ENCODE measurements around the gene CTAG1A. TPM values are rescaled to one million over a fixed set of nuclear protein-coding genes. Genes with fewer than 3 reads are reported as not detected.
A peak's percentile ranks its signal among the peaks of the same experiment; 100 is the strongest.
"Not testable (repeated sequence)": the region's sequence is repeated elsewhere in the genome, so short reads cannot be mapped to it uniquely, and the experiment has no call there.

CTAG1A gene
- total RNA-seq, 4 donors from 2014 or later, result not detected

DNA sequence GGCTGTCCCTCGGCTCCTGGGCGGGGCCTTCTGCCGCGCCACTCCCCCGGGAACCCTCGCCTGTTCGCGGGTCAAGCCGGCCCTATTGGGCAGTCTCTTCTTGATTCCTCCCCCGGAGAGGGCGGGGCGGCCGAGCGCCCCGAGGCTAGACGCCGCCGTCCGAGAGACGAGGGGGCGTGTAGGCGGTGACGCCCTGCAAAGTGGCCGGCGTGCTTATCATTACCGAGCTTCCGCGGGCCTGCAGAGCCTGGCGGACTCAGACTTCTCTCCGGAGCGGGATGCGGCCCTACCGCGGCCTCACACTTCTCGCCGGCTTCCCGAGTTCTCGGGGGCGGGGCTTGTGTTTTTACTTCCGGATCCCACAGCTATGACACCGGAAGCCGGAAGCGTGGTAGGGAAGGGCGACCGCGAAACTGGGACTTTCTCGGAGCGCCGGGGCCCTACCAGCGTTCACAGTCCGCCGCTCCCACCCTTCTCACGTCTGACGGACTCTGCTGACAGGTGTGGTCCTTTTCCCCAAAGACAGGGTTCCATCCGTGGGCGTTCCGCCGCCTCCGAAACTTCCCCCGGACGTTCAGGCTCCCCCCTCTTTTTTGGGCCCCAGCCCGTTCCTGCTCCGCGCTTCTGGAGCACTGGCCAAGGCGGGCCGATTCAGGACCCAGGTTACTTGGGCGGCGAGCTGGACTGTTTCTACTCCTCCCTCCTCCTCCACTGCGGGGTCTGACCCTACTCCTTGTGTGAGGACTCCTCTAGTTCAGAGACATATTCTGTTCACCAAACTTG, 37.5 kb upstream of the CTAG1A start, which contains the start of gene IKBKG:
Gene IKBKG, plus strand, starts transcription at position 376 of the 783 bp plus-strand sequence. CDS start 4,383 bp downstream, outside the sequence.
- WGBS, result 52% methylated on average over 34 of the region's 69 CpGs
- TF ChIP-seq, protein P1, sequence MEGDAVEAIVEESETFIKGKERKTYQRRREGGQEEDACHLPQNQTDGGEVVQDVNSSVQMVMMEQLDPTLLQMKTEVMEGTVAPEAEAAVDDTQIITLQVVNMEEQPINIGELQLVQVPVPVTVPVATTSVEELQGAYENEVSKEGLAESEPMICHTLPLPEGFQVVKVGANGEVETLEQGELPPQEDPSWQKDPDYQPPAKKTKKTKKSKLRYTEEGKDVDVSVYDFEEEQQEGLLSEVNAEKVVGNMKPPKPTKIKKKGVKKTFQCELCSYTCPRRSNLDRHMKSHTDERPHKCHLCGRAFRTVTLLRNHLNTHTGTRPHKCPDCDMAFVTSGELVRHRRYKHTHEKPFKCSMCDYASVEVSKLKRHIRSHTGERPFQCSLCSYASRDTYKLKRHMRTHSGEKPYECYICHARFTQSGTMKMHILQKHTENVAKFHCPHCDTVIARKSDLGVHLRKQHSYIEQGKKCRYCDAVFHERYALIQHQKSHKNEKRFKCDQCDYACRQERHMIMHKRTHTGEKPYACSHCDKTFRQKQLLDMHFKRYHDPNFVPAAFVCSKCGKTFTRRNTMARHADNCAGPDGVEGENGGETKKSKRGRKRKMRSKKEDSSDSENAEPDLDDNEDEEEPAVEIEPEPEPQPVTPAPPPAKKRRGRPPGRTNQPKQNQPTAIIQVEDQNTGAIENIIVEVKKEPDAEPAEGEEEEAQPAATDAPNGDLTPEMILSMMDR (IDR thresholded peaks at IDR 0.05), result no peak
- TF ChIP-seq POLR2A (IDR thresholded peaks at IDR 0.05), result peak in 1 of 2 donors; percentile 36
- Histone ChIP-seq H3K4me1 (peaks cover 35% of the 10 kb centered on the region), H3K36me3 (no peaks in the 10 kb centered on the region), H3K9me3 (no peaks in the 10 kb centered on the region), H3K4me3 (peak within 1 kb of the TSS; percentile 67), H3K27me3 (no peaks in the 10 kb centered on the region), H3K27ac (peak within 1 kb of the TSS; percentile 92)
- DNase-seq (ENCODE audit: low spot score in 2 of 2), result peak; percentile 94

DNA sequence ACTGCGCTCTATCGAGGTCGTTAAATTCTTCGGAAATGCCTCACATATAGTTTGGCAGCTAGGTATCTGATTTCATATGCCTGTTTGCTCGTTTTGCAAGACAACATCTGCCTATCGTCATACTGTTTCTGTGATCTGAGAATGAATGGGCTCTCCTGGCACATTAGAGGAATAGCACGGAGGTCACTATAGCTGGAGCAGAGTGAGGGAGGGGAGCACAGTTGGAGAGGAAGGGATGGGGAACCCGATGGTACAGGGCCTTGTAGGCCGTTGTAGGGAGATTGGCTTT, 37.0 kb upstream of the CTAG1A start:
- Histone ChIP-seq H3K27me3 (no peaks in the 10 kb centered on the region), H3K9me3 (no peaks in the 10 kb centered on the region), H3K4me1 (peaks cover 30% of the 10 kb centered on the region), H3K4me3 (peak overlapping the region; percentile 67), H3K27ac (peak overlapping the region; percentile 92), H3K36me3 (peaks cover 3% of the 10 kb centered on the region)
- DNase-seq (ENCODE audit: low spot score in 2 of 2), result no peak
- 39% methylated on average over 9 of the region's 9 CpGs for WGBS
- no peak for TF ChIP-seq EP300 (IDR thresholded peaks at IDR 0.05)
- TF ChIP-seq POLR2AphosphoS5 (IDR thresholded peaks at IDR 0.05), result no peak
- no peak for TF ChIP-seq POLR2A (IDR thresholded peaks at IDR 0.05)
- TF ChIP-seq, protein P1 (IDR thresholded peaks at IDR 0.05), result no peak

DNA sequence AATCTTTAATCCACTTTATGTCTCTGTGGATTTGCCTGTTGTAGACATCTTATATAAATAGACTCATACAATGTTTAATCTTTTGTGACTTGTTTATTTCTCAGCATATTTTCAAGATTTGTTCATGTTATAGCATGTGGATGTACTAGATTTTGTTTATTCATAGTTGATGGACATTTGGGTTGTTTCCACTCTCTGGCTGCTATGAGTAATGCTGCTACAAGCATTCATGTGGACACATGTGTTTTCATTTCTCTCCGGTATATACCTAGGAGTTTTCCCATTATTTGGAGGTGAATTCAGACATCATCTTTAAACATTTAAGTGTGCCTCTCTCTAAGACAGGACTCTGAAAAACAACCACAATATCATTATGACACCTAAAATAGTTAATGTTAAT, 35.2 kb upstream of the CTAG1A start:
- peaks cover 13% of the 10 kb centered on the region for H3K36me3 ChIP-seq
- TF ChIP-seq, protein P1 (IDR thresholded peaks at IDR 0.05), result no peak
- no peak for TF ChIP-seq POLR2A (IDR thresholded peaks at IDR 0.05)
- TF ChIP-seq POLR2AphosphoS5 (IDR thresholded peaks at IDR 0.05), result no peak
- no peak for TF ChIP-seq EP300 (IDR thresholded peaks at IDR 0.05)
- no peak for DNase-seq (ENCODE audit: low spot score in 2 of 2)
- WGBS, result 63% methylated on average over 1 of the region's 1 CpG
- no peaks in the 10 kb centered on the region for H3K27me3 ChIP-seq
- H3K9me3 ChIP-seq, result no peaks in the 10 kb centered on the region
- H3K27ac ChIP-seq, result no peak overlapping the region
- H3K4me3 ChIP-seq, result no peak overlapping the region
- peaks cover 25% of the 10 kb centered on the region for H3K4me1 ChIP-seq

DNA sequence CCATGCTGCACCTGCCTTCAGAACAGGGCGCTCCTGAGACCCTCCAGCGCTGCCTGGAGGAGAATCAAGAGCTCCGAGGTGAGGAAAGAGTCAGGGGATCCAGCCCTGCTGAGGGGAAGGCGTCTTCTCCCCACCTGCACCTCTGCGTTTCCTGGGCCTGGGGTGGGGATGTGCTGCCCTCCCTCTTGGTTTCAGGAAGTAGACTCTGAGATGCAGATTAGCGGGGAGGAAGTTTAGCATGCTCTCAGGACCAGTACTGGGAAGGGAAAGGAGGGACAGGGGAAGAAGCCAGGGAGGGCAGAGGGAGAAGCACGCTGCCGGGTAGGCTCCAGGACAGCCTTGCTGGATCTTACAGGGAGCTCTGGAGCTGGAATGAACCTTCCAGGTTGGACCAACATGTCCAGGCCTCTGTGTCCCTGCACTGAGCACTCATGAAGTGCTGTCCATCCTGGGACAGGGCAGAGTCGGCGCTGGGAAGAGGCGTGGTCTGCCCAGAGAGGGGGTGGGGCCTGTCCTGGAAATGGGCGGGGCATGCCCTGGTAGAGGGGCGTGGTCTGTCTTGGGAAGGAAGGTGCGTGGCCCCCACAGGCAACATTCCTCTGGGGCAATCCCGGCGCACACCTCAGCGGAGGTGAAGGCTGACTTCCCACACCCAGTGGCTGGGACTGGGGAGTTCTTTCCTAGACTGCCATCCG, 32.7 kb upstream of the CTAG1A start:
- not testable (repeated sequence) for H3K9me3 ChIP-seq; DNase-seq (ENCODE audit: low spot score in 2 of 2); H3K27ac ChIP-seq; H3K27me3 ChIP-seq; H3K4me3 ChIP-seq
- Histone ChIP-seq H3K36me3 (peaks cover 13% of the 10 kb centered on the region), H3K4me1 (peaks cover 16% of the 10 kb centered on the region)
- WGBS, result 70% methylated on average over 7 of the region's 18 CpGs

DNA sequence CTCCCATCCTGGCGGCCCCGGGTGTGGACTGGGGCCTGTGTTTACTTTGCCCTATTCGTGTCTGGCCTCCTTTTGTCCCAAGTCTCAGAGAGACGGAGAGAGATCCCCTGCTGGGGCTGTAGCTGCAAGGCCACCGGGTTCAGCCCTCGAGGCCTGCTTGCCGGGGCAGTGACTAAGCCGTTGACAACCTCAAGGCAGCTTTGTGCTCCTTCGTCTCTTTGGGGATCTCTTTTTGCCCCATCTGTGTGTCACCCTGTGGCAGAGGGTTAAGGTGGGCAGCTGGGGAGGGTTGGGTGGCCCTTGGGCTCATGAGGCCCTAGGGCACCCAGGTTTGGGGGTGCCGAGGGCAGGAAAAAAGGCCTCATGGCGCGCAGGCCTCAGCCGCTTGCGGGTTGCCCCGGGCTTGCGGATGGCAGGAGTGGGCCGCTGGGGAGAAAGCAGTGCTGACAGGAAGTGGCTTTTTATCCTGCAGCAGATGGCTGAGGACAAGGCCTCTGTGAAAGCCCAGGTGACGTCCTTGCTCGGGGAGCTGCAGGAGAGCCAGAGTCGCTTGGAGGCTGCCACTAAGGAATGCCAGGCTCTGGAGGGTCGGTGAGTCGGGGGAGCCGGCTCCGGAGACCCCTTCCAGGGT, 26.8 kb upstream of the CTAG1A start:
- H3K4me1 ChIP-seq; DNase-seq (ENCODE audit: low spot score in 2 of 2): not testable (repeated sequence)
- WGBS, result no CpG with 5 or more reads among the region's 24 CpGs

DNA sequence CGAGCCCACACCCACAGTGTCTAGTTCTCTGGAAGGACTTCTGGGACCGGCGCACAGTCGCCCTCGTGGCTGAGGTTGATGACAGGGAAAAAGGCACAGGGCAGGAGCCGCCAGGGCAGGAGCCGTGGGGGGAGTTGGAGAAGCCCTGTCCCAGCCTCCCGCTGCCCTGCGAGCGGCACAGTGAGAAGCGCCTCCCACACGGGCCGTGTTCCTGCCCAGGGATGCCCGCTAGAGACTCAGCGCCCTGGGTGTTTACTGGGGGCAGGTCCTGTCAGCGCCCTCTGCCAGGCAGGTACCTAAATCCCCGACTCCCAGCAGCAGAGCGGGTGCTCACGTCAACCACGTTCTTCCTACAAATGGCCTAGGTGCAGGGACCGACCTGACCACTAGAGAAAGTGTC, 26.0 kb upstream of the CTAG1A start:
- H3K9me3 ChIP-seq; DNase-seq (ENCODE audit: low spot score in 2 of 2); H3K4me3 ChIP-seq; H3K27me3 ChIP-seq; H3K36me3 ChIP-seq; H3K4me1 ChIP-seq; H3K27ac ChIP-seq: not testable (repeated sequence)
- WGBS, result no CpG with 5 or more reads among the region's 21 CpGs

More for the DNA sequence above, 26.8 kb upstream of the CTAG1A start:
- H3K27ac ChIP-seq, H3K4me3 ChIP-seq, H3K9me3 ChIP-seq, H3K36me3 ChIP-seq, H3K27me3 ChIP-seq: not testable (repeated sequence)

DNA sequence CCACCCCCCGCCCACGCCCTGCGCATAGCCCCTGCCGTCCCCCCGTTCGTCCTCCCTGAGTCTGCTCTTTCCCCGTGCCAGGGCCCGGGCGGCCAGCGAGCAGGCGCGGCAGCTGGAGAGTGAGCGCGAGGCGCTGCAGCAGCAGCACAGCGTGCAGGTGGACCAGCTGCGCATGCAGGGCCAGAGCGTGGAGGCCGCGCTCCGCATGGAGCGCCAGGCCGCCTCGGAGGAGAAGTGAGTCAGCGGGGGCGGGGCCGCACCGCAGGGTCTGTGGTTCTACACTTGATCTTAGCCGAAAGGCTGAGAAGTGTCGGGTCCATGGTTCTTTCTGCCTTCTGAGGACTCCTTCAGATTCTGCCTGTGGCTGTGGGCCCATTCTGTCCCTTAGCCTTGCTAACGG, 24.6 kb upstream of the CTAG1A start:
- WGBS, result no CpG with 5 or more reads among the region's 31 CpGs
- H3K27ac ChIP-seq; DNase-seq (ENCODE audit: low spot score in 2 of 2); H3K27me3 ChIP-seq; H3K4me3 ChIP-seq; H3K9me3 ChIP-seq; H3K4me1 ChIP-seq; H3K36me3 ChIP-seq: not testable (repeated sequence)

DNA sequence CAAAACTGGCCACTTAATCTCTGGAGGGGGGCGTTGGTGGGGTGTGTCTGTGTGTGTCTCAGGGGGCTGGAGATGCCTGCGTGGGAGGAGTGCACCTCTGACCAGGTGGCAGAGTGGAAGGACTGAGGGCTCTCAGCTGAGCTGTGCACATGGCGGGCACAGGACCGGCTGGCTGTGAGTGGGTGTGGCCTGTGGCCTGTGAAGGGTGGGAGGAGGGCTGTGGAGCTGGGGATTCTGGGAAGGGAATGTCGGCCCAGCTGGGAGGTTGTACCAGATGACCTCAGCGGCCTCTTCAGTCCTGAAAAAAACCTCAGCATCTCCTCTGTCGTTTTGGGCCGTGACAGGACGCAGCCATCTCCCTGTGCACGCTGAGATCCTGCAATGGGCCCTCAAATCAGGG, 22.6 kb upstream of the CTAG1A start:
- not testable (repeated sequence) for H3K27ac ChIP-seq; H3K4me3 ChIP-seq; H3K9me3 ChIP-seq; DNase-seq (ENCODE audit: low spot score in 2 of 2); H3K27me3 ChIP-seq; H3K4me1 ChIP-seq; H3K36me3 ChIP-seq
- WGBS, result no CpG with 5 or more reads among the region's 10 CpGs

DNA sequence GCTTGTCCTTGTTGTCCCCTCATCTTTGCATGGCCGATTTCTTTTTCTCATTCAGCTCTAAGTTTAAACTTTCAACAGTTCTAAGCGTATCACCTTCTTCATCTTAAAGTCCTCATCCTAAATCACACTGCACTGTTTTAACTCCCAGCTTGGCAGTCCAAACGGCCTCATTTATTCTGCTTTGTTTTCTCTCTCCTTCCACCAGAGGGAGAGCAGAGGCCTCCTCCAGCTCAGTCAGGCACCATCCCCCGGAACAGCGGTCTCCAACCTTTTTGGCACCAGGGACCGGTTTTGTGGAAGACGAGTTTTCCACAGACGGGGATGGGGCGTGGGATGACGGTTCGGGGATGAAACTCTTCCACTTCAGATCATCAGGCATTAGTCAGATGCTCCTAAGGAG, 14.6 kb upstream of the CTAG1A start:
- H3K27me3 ChIP-seq; H3K4me1 ChIP-seq; H3K27ac ChIP-seq; H3K4me3 ChIP-seq; H3K9me3 ChIP-seq; DNase-seq (ENCODE audit: low spot score in 2 of 2); H3K36me3 ChIP-seq: not testable (repeated sequence)
- WGBS, result no CpG with 5 or more reads among the region's 11 CpGs

DNA sequence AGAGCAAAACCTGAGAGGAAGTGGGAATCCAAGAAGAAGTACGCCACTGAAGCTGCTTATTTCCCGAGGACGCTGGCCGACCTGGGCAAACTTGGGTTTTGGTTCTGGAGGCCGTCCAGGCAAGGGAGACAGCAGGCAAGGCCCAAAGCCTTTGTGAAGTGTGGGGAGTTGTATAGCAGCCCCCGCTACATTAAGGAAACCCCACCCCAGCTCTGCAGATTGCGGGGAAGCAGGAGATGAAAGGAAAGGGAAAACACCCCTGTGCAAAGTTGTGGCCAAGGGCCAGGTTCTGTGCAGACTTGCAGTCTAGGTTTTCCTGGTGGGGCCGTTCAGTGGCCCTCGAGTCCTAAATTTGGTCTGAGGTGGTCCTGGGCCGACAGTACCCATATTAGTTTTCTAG, 11.9 kb upstream of the CTAG1A start:
- H3K27me3 ChIP-seq; H3K27ac ChIP-seq; H3K36me3 ChIP-seq; DNase-seq (ENCODE audit: low spot score in 2 of 2); H3K4me3 ChIP-seq; H3K4me1 ChIP-seq; H3K9me3 ChIP-seq: not testable (repeated sequence)
- no CpG with 5 or more reads among the region's 10 CpGs for WGBS
